SIG-M5 treated with dmso at 0.1 percent for 504 hours (cell line): Measurements from ENCODE around the gene SIGLEC1.

ENCODE experiments used
- DNase-seq: peaks from one replicate; lab custom pipeline; 2025; ENCODE audit not compliant: unreplicated experiment; lab: John Stamatoyannopoulos, UW

Gene SIGLEC1

DNA sequence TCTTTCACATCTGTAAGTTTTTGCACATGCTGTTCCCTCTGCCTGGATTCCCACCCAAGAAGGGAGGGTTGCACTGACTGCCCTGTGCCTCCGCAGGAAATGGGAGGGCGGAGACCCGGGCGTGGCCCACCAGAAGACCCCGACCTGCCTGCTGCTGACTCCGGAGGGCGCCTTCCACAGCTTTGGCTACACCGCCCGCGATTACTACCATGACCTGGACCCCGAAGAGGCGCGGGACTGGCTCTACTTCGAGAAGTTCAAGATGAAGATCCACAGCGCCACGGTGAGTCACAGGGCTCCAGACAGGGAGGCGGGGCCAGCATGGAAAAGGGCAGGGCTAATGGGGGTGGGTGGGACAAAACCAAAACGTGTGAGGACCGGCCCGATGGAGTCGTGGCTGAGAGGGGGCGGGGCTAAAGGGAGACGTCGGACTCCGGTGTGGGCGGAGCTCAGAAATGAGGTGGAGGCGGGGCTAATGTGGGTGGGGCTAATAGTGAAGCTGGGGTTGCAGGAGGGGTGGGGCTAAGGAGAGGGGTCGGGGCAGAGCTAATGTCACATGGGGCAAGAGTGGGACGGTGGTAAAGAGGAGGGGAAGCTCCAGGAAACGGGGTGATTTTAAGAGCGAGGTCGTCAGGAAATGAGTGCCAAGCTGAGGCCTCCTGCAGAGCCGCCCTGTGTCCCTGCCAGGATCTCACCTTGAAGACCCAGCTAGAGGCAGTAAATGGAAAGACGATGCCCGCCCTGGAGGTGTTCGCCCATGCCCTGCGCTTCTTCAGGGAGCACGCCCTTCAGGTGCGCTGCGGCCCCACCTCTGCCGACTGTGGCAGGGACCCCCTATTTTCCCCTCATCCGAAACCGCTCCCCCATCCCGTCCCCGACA is 32.6 kb upstream of the SIGLEC1 start:
- peak; percentile 69 for DNase-seq

DNA sequence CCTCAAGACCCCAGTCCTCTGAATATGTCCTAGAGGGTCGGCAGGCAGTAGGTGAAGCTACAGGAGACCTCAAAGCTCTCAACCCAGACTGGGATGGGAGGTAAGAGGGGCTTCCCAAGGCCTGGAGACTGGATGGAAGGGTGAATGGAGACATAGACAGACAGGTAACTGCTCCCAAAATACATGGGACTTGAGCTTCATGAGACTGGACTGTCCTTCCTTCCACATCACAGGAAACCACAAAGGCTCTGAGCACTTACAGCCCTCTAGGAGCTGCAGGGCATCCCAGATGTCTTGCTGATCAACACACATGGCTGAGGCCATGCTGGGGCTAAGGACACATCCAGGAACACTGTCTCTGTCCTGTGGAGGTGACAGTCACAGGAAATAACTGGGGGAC is 31.6 kb upstream of the SIGLEC1 start:
- DNase-seq, result no peak

GRCh38 chr20:3743251-3743650 is 30.9 kb upstream of the SIGLEC1 start:
- no peak for DNase-seq

GRCh38 chr20:3741836-3742458 is 29.5 kb upstream of the SIGLEC1 start:
- DNase-seq, result no peak

- no peak for DNase-seq
Measured at GRCh38 chr20:3740615-3741301, 28.4 kb upstream of the SIGLEC1 start.

GRCh38 chr20:3739926-3740451 is 27.6 kb upstream of the SIGLEC1 start:
- DNase-seq, result no peak

- no peak for DNase-seq
Measured at GRCh38 chr20:3739054-3739925, 26.9 kb upstream of the SIGLEC1 start.

DNA sequence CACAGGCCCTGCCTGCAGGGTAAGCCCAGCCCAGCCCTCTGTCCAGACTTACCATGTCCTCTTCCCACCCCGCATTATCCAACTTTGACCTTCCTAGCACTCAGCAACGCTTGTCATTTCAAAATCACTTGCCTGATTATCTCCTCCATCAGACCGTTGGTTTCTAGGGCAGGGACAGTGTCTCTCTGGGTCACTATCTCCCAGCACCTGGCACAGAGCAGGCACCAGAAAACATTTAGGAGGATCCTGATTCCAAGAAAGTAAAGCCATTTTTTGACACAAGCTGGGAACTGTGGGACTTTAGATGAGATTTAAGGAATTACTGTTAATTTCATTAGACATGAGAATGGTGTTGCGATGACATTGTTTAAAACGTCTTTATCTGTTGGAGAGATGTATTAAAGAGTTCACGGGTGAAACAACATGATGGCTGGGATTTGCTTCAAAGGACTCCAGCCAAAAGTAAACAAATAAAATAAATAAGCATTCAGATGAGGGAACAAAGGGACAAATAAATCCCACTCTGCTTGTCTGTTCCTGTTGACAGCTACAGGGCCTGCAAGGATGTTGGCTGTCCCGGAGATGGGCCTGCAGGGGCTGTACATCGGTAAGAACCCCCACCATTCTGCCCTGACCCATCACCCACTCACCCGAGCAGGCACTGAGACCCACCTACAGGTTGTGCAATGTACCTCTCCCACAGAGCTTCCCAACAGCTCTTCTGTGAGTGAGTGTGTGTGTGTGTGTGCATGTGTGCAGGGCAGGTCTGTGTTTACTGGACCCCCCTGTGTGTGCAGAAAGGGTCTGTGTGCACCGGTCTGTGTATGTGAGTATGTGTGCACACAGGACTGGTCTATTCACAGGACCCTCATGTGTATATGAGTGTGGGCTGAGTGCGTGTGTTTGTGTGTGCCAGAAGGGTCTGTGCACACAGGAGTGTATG is 26.0 kb upstream of the SIGLEC1 start:
- DNase-seq, result no peak

GRCh38 chr20:3735768-3736167 is 23.4 kb upstream of the SIGLEC1 start:
- DNase-seq, result no peak

DNA sequence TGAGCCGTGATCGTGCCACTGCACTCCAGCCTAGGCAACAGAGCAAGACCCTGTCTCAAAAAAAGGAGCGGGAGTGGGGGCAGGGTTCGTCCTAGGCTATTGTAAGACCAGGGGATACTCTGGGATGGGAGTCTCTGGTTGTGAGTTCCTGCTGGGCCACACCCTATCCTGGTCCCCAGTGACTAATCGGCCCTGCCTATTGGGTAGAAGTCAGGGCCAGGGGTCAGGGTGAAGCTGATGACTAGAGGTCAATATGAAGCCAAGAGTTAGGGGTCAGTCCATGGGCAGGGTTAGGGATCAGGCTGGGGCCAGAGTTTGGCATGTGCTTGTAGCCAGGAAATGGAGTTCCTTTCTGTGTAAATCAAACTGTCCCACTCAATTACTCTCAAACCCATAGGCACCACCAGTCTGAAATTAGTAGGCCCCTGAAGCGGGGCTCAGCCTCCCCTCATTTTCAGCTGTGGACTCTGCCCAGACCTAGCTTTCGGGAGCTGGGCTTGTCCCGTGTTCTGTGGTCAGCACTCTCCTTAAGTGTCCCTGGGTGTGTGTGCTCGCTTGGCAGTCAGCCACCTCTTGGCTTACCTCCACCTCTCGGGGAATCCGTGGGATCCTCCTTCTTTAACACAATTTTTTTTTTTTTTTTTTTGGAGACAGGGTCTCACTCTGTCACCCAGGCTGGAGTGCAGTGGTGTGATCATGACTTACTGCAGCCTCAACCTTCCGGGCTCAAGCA is 21.9 kb upstream of the SIGLEC1 start:
- no peak for DNase-seq

DNA sequence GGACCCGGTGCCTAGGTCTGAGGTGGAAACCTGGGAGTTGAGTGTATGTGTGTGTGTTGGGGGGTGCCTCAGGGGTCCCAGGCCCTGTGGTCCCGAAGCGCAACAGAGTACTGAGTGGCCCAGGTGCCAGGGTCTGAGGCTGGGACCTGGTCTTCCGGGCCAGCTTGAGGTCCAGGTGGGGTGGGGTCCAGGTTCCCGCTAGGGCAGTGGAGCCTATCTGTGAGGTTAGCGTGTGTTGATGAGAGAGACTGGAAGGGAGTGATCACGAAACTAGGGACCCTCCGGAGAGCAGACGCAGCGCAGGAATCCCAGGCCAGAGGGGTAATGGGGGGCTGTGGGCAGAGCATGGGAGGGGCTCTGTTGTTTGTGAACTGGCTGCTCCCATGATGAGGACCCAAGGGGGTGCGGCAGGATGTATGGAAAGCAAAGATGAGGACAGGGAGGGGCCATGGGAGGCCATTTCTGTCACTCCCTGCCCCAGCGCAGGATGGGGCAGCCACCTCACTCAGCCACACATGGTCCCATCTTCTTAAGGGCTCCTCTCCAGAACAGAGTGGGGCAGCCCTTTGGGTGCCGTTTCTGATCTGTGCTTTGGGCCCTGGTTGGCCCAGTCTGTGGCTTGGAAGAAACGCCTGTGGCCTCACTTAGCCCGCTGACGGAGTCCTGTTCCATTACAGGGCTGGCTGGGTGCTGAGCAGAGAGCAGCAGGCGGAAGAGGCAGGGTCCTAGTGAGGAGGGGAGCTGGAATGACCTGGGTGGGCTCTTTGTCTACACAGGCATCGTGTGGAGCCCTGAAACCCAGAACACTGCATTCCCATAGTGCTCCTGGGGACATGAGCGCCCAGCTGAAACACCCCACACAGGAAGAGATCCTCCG is 21.0 kb upstream of the SIGLEC1 start:
- DNase-seq, result no peak

DNA sequence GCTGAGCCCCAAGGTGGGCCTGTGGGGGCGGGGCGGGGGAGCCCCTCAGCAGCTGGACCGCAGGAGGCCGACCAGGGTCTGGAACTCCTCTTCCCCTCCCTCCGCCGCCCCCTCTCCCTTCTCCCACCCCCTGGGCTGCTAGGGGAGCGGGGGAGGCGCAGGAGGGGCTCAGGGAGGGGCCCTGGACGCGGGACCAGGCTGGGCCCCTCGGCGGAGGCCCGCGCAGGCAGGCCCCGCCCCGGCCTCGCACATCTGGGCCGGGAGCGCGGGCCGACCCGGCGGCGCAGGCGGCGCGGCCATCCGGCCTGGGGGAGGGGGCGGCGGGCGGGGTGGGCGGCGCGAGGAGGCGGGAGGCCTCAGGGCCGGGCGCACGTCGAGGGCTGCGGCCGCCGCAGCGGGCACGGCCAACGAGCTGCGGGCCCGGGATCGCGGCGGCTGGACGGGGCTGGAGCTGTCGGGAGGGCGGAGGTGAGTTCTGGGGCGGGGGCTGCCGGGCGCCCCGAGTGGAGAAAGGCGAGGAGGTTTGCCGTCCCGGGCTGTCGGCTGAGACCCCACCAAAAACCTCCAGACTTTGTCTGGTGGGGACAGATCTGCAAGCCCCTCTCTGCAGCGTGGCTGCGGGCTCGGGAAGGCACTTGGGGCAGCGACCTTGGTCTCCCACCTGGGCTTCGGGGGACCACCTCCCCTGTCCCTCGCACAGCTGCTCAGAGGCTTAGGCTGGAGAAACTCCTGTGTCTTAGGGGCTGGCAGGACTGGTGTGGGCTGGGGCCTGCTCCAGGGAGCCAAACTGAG is 20.1 kb upstream of the SIGLEC1 start, which contains the start of gene HSPA12B:
TSS of gene HSPA12B (plus strand) at position 359 of the 792 bp plus-strand sequence. CDS start 5,990 bp downstream, outside the sequence.
- no peak for DNase-seq

- DNase-seq, result no peak
Measured at GRCh38 chr20:3731944-3732326, 19.5 kb upstream of the SIGLEC1 start.

DNA sequence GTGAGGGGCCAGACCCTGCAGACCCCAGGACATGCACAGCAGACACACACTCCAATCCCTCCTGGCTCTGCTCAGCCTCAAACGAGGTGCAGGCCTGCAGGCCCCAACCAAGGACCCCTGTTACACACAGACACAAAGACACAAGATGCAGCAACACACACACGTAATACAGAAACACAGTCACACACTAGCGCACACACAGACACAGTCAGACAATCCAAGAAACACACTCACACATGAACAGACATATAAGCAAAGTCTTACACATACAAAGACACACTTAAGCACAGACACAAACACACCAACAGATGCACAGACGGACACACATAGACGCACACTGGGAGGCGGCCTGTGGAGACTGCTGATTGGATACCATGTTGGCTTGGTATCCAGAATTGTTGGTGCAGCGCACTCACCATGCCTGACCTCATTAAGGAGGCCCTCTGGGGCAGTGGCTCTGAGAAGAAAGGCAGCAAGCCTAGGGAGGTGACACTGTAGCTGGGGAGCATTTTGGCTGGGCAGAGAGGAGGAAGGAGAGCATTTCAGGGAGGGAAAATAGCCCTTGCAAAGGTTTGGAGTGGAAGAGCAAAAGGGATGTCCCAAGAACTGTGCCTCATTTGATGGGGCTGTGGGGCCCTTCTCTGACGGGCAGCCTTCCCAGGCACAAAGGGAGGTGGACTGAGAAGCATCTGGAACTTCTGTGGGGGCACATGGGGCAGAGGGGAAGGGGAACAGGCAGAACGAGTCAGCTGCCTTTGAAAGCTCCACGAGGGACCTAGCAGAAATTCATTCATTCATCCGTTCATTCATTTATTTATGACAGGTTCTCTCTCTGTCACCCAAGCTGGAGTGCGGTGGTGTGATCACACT is 18.6 kb upstream of the SIGLEC1 start:
- no peak for DNase-seq

GRCh38 chr20:3729811-3730540 is 17.6 kb upstream of the SIGLEC1 start:
- no peak for DNase-seq
